Stimulated activated CD4-positive, alpha-beta T cell treated with anti-CD3 and anti-CD28 coated beads, Interleukin-1b, Interleukin-23, amount 100 ng/mL, for 24 hours (primary cell): ENCODE results near the gene TMEM212.
"Not testable (repeated sequence)": the region's sequence is repeated elsewhere in the genome, so short reads cannot be mapped to it uniquely, and the experiment has no call there.

Source experiments
- DNase-seq, 4 experiments: peaks; one replicate each; pipeline ENCODE4 v3.0.0-alpha.2; 2020; ENCODE audit warnings: low read depth in 4 of 4, low spot score in 1 of 4

Gene TMEM212

GRCh38 chr3:171854649-171855305 is 11.6 kb downstream of the TMEM212 start:
- no peak for DNase-seq

- DNase-seq = not testable (repeated sequence)
Measured at GRCh38 chr3:171858770-171859169, 15.6 kb downstream of the TMEM212 start.

GRCh38 chr3:171860830-171861535 is 17.8 kb downstream of the TMEM212 start:
- no peak for DNase-seq

GRCh38 chr3:171862392-171862791 is 19.2 kb downstream of the TMEM212 start:
- DNase-seq = no peak

GRCh38 chr3:171862993-171863521 is 19.9 kb downstream of the TMEM212 start:
- no peak for DNase-seq

- DNase-seq = no peak
Measured at GRCh38 chr3:171863920-171864319, 20.8 kb downstream of the TMEM212 start.

- DNase-seq = no peak
Measured at GRCh38 chr3:171865191-171865865, 22.2 kb downstream of the TMEM212 start.

GRCh38 chr3:171867981-171868380 is 24.8 kb downstream of the TMEM212 start:
- DNase-seq = no peak

GRCh38 chr3:171871392-171872274 is 28.5 kb downstream of the TMEM212 start:
- no peak for DNase-seq

- DNase-seq = no peak
Measured at GRCh38 chr3:171873580-171873979, 30.4 kb downstream of the TMEM212 start.

- no peak for DNase-seq
Measured at GRCh38 chr3:171874251-171874681, 31.1 kb downstream of the TMEM212 start.

- no peak for DNase-seq
Measured at GRCh38 chr3:171874879-171875278, 31.7 kb downstream of the TMEM212 start.

- DNase-seq = no peak
Measured at GRCh38 chr3:171875923-171876412, 32.8 kb downstream of the TMEM212 start.

- DNase-seq = no peak
Measured at GRCh38 chr3:171876680-171877147, 33.6 kb downstream of the TMEM212 start.

GRCh38 chr3:171878461-171879225 is 35.5 kb downstream of the TMEM212 start:
- no peak for DNase-seq

GRCh38 chr3:171879472-171879871 is 36.3 kb downstream of the TMEM212 start:
- no peak for DNase-seq

- no peak for DNase-seq
Measured at GRCh38 chr3:171880101-171880870, 37.1 kb downstream of the TMEM212 start.

GRCh38 chr3:171881251-171881650 is 38.1 kb downstream of the TMEM212 start:
- DNase-seq = no peak

GRCh38 chr3:171883257-171883892 is 40.2 kb downstream of the TMEM212 start:
- DNase-seq = no peak
